Caki2 (cell line): ENCODE results near the gene CD79B. TPM values are rescaled to one million over a fixed set of nuclear protein-coding genes. Genes with fewer than 3 reads are reported as not detected.
A peak's percentile ranks its signal among the peaks of the same experiment; 100 is the strongest.

ENCODE experiments used
- DNase-seq: peaks from one replicate; pipeline ENCODE4 v3.0.0-alpha.2; 2015; ENCODE audit warnings: low read depth
- in situ Hi-C: cut with HindIII; loops from 2 replicates; pipeline ENCODE4 v1.10.0; 2016; ENCODE audit warnings: low sequenced_read_pairs, low pct_unique_long_range_greater_than_20kb, mixed read lengths
- total RNA-seq: library from RNA; depleted of rRNA; stranded (reverse); fragments of >200 nt; shearing (Covaris generic); gene quantifications from 2 replicates; pipeline ENCODE4 v1.2.3, GENCODE V29; 2014; ENCODE audit warnings: low replicate concordance; rRNA removed

CD79B gene
- total RNA-seq: not detected in 2 replicates

GRCh38 chr17:63931981-63932561 lies at the start of gene CD79B:
CD79B (minus strand) TSS chr17:63932331; CDS start chr17:63932261, 70 bp downstream.
- no peak for DNase-seq
- in situ Hi-C loops: no loop called here

GRCh38 chr17:63978272-63979200 lies 46.4 kb upstream of the CD79B start:
- in situ Hi-C loops: no loop called here
- no peak for DNase-seq

- in situ Hi-C loops: no loop called here
- DNase-seq: no peak
Observed at GRCh38 chr17:63976702-63977101, 44.6 kb upstream of the CD79B start.

GRCh38 chr17:63975541-63976092 lies 43.5 kb upstream of the CD79B start:
- in situ Hi-C loops: no loop called here
- no peak for DNase-seq

- in situ Hi-C loops: no loop called here
- peak; percentile 51 for DNase-seq
Observed at GRCh38 chr17:63974594-63975192, 42.6 kb upstream of the CD79B start.

- in situ Hi-C loops: no loop called here
- peak; percentile 70 for DNase-seq
Observed at GRCh38 chr17:63973930-63974593, 41.9 kb upstream of the CD79B start.

GRCh38 chr17:63973247-63973646 lies 41.1 kb upstream of the CD79B start:
- DNase-seq: no peak
- in situ Hi-C loops: no loop called here

- in situ Hi-C loops: no loop called here
- DNase-seq: no peak
Observed at GRCh38 chr17:63972796-63973195, 40.7 kb upstream of the CD79B start, which contains the start of gene SCN4A. SCN4A (minus strand) TSS chr17:63972918; CDS start chr17:63972841, 77 bp downstream.

- in situ Hi-C loops: no loop called here
- DNase-seq: no peak
Observed at GRCh38 chr17:63969278-63969677, 37.1 kb upstream of the CD79B start.

- in situ Hi-C loops: no loop called here
- no peak for DNase-seq
Observed at GRCh38 chr17:63967953-63968352, 35.8 kb upstream of the CD79B start.

- DNase-seq: no peak
- in situ Hi-C loops: no loop called here
Observed at GRCh38 chr17:63966646-63967264, 34.6 kb upstream of the CD79B start.

GRCh38 chr17:63963123-63963522 lies 31.0 kb upstream of the CD79B start:
- DNase-seq: no peak
- in situ Hi-C loops: no loop called here

GRCh38 chr17:63962298-63962744 lies 30.2 kb upstream of the CD79B start:
- no peak for DNase-seq
- in situ Hi-C loops: no loop called here

- in situ Hi-C loops: no loop called here
Observed at GRCh38 chr17:63961355-63962212, 29.5 kb upstream of the CD79B start.

GRCh38 chr17:63960430-63960829 lies 28.3 kb upstream of the CD79B start:
- DNase-seq: no peak
- in situ Hi-C loops: no loop called here

More at GRCh38 chr17:63961355-63962212, 29.5 kb upstream of the CD79B start:
- peak; percentile 90 for DNase-seq

GRCh38 chr17:63960006-63960405 lies 27.9 kb upstream of the CD79B start:
- in situ Hi-C loops: no loop called here
- DNase-seq: no peak
